GM12875 (cell line): ENCODE data around the gene IPO9.

Source experiments
- H3K4me3 ChIP-seq: one replicate; pipeline ENCODE4 v1.5.1; 2011; ENCODE audit warnings: low read depth, low read length, control low read depth
- CTCF ChIP-seq: IDR thresholded peaks from 2 replicates; pipeline ENCODE4 v1.5.1; 2011; ENCODE audit warnings: low read depth, mild to moderate bottlenecking, control low read depth, inconsistent platforms, low read length, moderate library complexity, borderline replicate concordance; ENCODE audit not compliant: insufficient read depth

IPO9 gene

GRCh38 chr1:201828820-201829774, at the start of gene IPO9:
Gene IPO9, plus strand, starts transcription at chr1:201829157. Its CDS starts 53 bp downstream, at chr1:201829210.
- TF ChIP-seq CTCF = peak; percentile 93
- peak within 1 kb of the TSS; percentile 99 for H3K4me3 ChIP-seq

GRCh38 chr1:201779351-201779880, 49.5 kb upstream of the IPO9 start:
- no peak overlapping the region for H3K4me3 ChIP-seq
- no peak for TF ChIP-seq CTCF

GRCh38 chr1:201780952-201781351, 48.0 kb upstream of the IPO9 start:
- no peak for TF ChIP-seq CTCF
- no peak overlapping the region for H3K4me3 ChIP-seq

GRCh38 chr1:201781437-201781836, 47.5 kb upstream of the IPO9 start:
- no peak overlapping the region for H3K4me3 ChIP-seq
- no peak for TF ChIP-seq CTCF

GRCh38 chr1:201782353-201782752, 46.6 kb upstream of the IPO9 start:
- no peak for TF ChIP-seq CTCF
- no peak overlapping the region for H3K4me3 ChIP-seq

- no peak overlapping the region for H3K4me3 ChIP-seq
- no peak for TF ChIP-seq CTCF
Measured at GRCh38 chr1:201783058-201783457, 45.9 kb upstream of the IPO9 start.

- TF ChIP-seq CTCF = no peak
- no peak overlapping the region for H3K4me3 ChIP-seq
Measured at GRCh38 chr1:201783572-201783971, 45.4 kb upstream of the IPO9 start.
